Measurements from ENCODE around the gene TSGA10IP.

- no peak for TF ChIP-seq CTCF (IDR thresholded peaks at IDR 0.05 in 8 of 11, conservative IDR thresholded peaks at IDR 0.05 in 3 of 11)
- no peak for TF ChIP-seq POLR2A (IDR thresholded peaks at IDR 0.05)
- TF ChIP-seq POLR2AphosphoS5 (IDR thresholded peaks at IDR 0.05): no peak
Observed at GRCh38 chr11:65947603-65948125, 2.4 kb downstream of the TSGA10IP start.
